Tibial artery (tissue), 4 donors: ENCODE results near the gene GRB10.
A peak's percentile ranks its signal among the peaks of the same experiment; 100 is the strongest.

Source experiments
- DNase-seq, 2 donors: peaks; one replicate each; pipeline ENCODE4 v3.0.0-alpha.2; 2019
- H3K27ac ChIP-seq, 2 donors: fragments of 200-600 bp; sonication (generic) in 1 of 2; 1 replicate in 1 of 2; 2 replicates in 1 of 2; pipeline ENCODE4 v1.5.1; 2018 to 2019; ENCODE audit warnings: mild to moderate bottlenecking in 1 of 2
- H3K27me3 ChIP-seq, 2 donors: fragments of 200-600 bp; sonication (generic) in 1 of 2; one replicate each; pipeline versions ENCODE4 v1.5.1 to v1.6.0; 2016 to 2019
- H3K36me3 ChIP-seq, 3 donors: fragments of 200-600 bp; sonication (generic) in 2 of 3; one replicate each; pipeline ENCODE4 v1.5.1; 2016 to 2019; ENCODE audit warnings: mild to moderate bottlenecking in 2 of 3
- H3K4me1 ChIP-seq, 4 donors: fragments of 200-600 bp; sonication (generic) in 2 of 4; 1 replicate in 3 of 4; 2 replicates in 1 of 4; pipeline ENCODE4 v1.5.1; 2016 to 2019
- H3K4me3 ChIP-seq, 2 donors: fragments of 200-600 bp; sonication (generic) in 1 of 2; 1 replicate in 1 of 2; 2 replicates in 1 of 2; pipeline ENCODE4 v1.5.1; 2018 to 2019; ENCODE audit warnings: mild to moderate bottlenecking in 2 of 2
- H3K9me3 ChIP-seq, 3 donors: fragments of 200-600 bp; sonication (generic) in 1 of 3; one replicate each; pipeline ENCODE4 v1.5.1; 2016 to 2019
- intact Hi-C: fragments of 100-400 bp; cut with DNase I; formaldehyde crosslinking; loops from one replicate; pipeline ENCODE4 v1.15.0; 2023; ENCODE audit warnings: low total_unique reads
- TF ChIP-seq, protein P1 (sequence below), 2 experiments: fragments of 200-600 bp in 1 of 2; fragments of 450-650 bp in 1 of 2; IDR thresholded peaks; one replicate each; pipeline ENCODE4 v1.5.1; 2017 to 2019; ENCODE audit warnings: antibody characterized with exemption in 2 of 2, mild to moderate bottlenecking in 1 of 2, moderate library complexity in 1 of 2

Gene GRB10

DNA sequence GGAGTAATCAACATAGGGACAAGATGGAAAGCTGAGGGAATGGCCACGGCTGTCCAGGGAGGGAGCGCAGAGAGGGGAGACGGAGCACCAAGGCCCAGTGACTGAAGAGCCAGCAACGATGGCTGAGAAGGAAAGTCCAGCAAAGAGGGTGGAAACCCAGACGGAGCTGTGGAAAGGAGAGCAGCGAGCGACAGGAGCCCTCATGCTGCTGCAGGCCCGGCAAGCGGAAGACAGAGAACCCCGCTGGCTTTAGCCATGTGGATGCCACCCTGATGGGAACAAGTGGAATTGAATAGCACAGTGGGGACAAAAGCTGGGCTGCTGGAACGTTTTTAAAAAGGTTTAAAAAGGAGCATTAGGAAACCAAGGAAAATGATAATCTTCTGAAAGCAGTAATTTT, 134.6 kb downstream of the GRB10 start:
- intact Hi-C loops: no loop called here
- Histone ChIP-seq H3K9me3 (no peaks in the 10 kb centered on the region), H3K36me3 (peaks cover 0 to 5% (median 0%) of the 10 kb centered on the region in 3 donors), H3K4me3 (no peak overlapping the region), H3K27me3 (no peaks in the 10 kb centered on the region), H3K4me1 (peaks cover 0 to 13% (median 1%) of the 10 kb centered on the region in 4 donors), H3K27ac (no peak overlapping the region)
- TF ChIP-seq, protein P1, sequence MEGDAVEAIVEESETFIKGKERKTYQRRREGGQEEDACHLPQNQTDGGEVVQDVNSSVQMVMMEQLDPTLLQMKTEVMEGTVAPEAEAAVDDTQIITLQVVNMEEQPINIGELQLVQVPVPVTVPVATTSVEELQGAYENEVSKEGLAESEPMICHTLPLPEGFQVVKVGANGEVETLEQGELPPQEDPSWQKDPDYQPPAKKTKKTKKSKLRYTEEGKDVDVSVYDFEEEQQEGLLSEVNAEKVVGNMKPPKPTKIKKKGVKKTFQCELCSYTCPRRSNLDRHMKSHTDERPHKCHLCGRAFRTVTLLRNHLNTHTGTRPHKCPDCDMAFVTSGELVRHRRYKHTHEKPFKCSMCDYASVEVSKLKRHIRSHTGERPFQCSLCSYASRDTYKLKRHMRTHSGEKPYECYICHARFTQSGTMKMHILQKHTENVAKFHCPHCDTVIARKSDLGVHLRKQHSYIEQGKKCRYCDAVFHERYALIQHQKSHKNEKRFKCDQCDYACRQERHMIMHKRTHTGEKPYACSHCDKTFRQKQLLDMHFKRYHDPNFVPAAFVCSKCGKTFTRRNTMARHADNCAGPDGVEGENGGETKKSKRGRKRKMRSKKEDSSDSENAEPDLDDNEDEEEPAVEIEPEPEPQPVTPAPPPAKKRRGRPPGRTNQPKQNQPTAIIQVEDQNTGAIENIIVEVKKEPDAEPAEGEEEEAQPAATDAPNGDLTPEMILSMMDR (IDR thresholded peaks at IDR 0.05): no peak
- DNase-seq: peak in 1 of 2 donors; percentile 45

DNA sequence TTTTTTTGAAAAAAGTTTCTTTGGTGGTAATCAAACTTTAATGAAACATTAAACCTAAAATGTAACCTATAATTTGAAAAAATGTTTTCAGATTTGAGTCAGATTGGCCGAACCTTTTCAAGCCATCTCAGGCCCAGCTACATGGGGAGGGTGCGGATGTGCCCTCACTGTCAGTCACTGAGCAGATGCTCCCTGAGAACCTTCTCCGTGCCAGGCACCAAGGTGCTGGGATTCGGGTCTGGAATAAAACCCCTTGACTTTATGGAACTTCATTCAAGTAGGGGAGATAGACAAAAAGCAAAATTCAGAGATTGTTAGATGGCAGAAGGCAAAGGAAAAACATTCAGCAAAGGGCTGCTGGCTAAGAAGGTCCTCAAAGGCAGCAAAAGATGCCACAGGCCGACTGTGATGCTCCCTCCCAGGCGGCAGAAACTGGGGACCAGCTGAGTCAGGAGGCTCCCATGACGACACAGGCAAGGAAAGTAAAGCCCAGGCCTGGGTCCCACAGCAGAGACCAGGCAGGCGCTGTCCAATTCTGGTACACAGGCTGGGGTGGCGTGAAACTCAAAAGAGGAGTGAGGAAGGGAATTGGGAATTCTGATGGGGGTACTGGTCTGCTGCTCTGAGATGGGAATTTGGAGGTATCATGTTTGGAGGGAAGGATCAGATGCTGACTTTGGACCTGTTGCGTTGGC, 135.3 kb downstream of the GRB10 start:
- no peak overlapping the region for H3K4me3 ChIP-seq

DNA sequence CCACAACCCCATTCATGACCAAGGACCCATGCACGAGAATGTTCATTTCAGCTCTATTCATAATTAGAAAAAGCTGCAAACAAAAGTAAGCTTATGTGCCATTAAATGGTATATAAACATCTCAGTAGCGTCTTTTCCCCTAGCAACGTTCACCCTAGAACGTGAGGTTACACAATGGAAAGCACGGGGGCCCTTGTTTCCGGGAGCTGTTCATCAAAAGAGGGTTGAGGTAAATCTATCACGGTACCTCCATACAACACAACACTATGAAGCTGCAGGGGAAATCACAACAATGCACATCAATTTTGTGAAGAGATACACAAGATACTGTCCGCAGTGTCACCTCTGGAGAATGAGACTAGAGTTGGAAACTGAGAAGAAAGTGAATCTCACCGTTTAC, 136.6 kb downstream of the GRB10 start:
- H3K4me1 ChIP-seq: peaks cover 0 to 7% (median 0%) of the 10 kb centered on the region in 4 donors
- H3K9me3 ChIP-seq: no peaks in the 10 kb centered on the region
- TF ChIP-seq, protein P1 (IDR thresholded peaks at IDR 0.05): no peak
- peaks cover 0 to 5% (median 0%) of the 10 kb centered on the region in 3 donors for H3K36me3 ChIP-seq
- no peak overlapping the region for H3K27ac ChIP-seq
- H3K27me3 ChIP-seq: no peaks in the 10 kb centered on the region
- no peak overlapping the region for H3K4me3 ChIP-seq
- intact Hi-C loops: no loop called here
- peak in 1 of 2 donors; percentile 20 for DNase-seq

More for the DNA sequence above, 135.3 kb downstream of the GRB10 start:
- TF ChIP-seq, protein P1 (IDR thresholded peaks at IDR 0.05): no peak
- no peaks in the 10 kb centered on the region for H3K9me3 ChIP-seq
- H3K36me3 ChIP-seq: peaks cover 0 to 5% (median 0%) of the 10 kb centered on the region in 3 donors
- intact Hi-C loops: no loop called here
- no peaks in the 10 kb centered on the region for H3K27me3 ChIP-seq
- peak in 1 of 2 donors; percentile 25 for DNase-seq
- H3K4me1 ChIP-seq: peaks cover 0 to 7% (median 0%) of the 10 kb centered on the region in 4 donors
- H3K27ac ChIP-seq: no peak overlapping the region

DNA sequence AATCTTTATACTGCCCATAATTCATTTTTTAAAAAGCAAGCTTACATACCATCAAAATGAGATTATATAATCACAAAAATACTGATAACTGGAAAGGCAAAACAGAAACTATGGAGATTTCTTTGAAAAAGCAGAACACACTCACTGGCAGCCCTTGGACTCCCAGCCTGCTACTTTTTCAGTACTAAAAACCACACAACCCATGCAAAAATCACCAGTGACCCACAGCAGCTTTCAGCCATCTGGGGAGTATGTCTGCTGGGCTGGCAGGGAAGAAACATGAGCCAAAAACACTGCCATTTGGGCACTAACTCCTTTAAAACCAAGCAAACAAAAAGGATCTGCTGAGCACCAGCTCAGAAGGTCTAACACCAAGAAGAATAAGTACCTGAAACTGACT, 137.5 kb downstream of the GRB10 start:
- peak in 1 of 2 donors; percentile 17 for DNase-seq
- Histone ChIP-seq H3K9me3 (no peaks in the 10 kb centered on the region), H3K36me3 (peaks cover 0 to 5% (median 0%) of the 10 kb centered on the region in 3 donors), H3K4me3 (no peak overlapping the region), H3K27me3 (no peaks in the 10 kb centered on the region), H3K4me1 (peaks cover 0 to 7% (median 0%) of the 10 kb centered on the region in 4 donors), H3K27ac (no peak overlapping the region)
- intact Hi-C loops: no loop called here
- TF ChIP-seq, protein P1 (IDR thresholded peaks at IDR 0.05): no peak

DNA sequence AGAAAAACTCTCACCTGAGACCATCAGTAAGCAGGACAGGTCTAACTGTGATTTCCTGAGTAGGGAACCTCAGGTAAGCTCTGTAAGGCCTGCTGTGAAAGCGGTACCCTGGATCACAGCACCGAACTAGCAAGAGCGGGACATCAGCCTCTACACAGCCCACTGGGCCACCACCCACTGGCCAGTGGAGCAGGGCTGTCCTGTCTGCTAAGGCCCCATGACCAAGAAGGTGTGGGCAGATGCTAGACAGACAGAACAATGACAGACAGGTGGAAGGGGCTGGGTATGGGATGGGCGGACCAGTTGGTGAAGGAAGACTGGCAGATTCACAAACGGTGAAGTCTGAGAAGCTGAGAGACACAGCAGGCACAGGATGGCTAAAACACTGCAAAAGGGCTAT, 138.1 kb downstream of the GRB10 start:
- H3K4me1 ChIP-seq: peaks cover 0 to 7% (median 0%) of the 10 kb centered on the region in 4 donors
- intact Hi-C loops: no loop called here
- DNase-seq: peak in 1 of 2 donors; percentile 19
- no peaks in the 10 kb centered on the region for H3K27me3 ChIP-seq
- H3K36me3 ChIP-seq: peaks cover 0 to 5% (median 0%) of the 10 kb centered on the region in 3 donors
- H3K4me3 ChIP-seq: no peak overlapping the region
- no peak overlapping the region for H3K27ac ChIP-seq
- no peaks in the 10 kb centered on the region for H3K9me3 ChIP-seq
- TF ChIP-seq, protein P1 (IDR thresholded peaks at IDR 0.05): no peak
